Measurements from ENCODE around the gene RND3. TPM values are rescaled to one million over a fixed set of nuclear protein-coding genes. Genes with fewer than 3 reads are reported as not detected.

Gene RND3
- total and polyA plus RNA-seq, 5 experiments from 2014 or later: not detected

DNA sequence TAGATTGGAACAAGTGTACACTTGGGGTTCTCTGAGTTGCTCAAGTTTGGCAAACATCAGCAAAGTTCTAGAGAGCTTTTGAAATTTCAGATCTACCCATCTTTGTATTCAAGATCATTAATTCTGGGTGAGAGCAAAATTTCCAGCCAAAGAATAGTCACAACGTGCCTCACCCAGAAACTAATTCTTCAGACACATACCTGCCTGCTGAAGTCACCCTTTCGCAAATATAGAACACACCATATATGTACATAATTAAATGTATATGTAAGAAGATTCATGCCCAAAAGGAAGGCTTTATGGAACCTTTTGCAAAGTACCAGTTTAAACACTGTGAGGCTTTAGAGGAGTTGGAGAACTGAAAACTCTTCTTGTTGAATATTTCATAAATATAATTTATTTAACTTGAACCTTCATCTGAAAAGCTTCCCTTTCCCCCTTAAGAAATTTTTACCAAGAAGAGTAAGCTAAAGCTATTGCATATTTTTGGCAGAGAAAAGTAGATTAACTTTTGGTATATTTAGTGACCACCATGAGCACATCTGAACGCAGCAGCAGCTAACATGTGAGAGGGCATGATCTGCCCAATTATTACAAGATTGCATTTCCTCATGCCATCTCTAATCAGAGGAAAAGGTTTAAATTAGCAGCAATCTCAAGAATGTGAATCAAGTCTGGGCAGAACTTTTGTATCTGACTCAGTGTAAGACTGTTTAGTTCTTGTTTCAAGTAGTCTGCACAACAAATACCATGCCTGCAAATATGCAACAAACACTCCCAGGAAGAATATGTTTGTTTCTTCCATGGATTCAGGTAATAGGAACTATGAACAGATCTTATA, 8.2 kb downstream of the RND3 start:
- DNase-seq (no peak), ATAC-seq (no peak)
- H3K9me3 Mint-ChIP-seq: peaks cover 0 to under 1% (median 0%) of the 10 kb centered on the region in 9 donors
- H3K36me3 Mint-ChIP-seq: no peaks in the 10 kb centered on the region
- peaks cover 3 to 12% (median 8%) of the 10 kb centered on the region in 5 donors for H3K27me3 Mint-ChIP-seq
- no peak overlapping the region for H3K27ac Mint-ChIP-seq
- POLR2A ChIA-PET: no interaction called here
- no peak overlapping the region for H3K4me3 Mint-ChIP-seq
- no peaks in the 10 kb centered on the region for H3K4me1 Mint-ChIP-seq

- peaks cover 0 to 8% (median 5%) of the 10 kb centered on the region in 5 donors for H3K27me3 Mint-ChIP-seq
- H3K27ac Mint-ChIP-seq: no peak overlapping the region
- H3K4me3 Mint-ChIP-seq: no peak overlapping the region
- POLR2A ChIA-PET: no interaction called here
- DNase-seq: no peak
- ATAC-seq: no peak
- H3K9me3 Mint-ChIP-seq: peaks cover 0 to 5% (median 0%) of the 10 kb centered on the region in 9 donors
- H3K36me3 Mint-ChIP-seq: no peaks in the 10 kb centered on the region
- no peaks in the 10 kb centered on the region for H3K4me1 Mint-ChIP-seq
Observed at GRCh38 chr2:150478200-150478974, 9.1 kb downstream of the RND3 start.

DNA sequence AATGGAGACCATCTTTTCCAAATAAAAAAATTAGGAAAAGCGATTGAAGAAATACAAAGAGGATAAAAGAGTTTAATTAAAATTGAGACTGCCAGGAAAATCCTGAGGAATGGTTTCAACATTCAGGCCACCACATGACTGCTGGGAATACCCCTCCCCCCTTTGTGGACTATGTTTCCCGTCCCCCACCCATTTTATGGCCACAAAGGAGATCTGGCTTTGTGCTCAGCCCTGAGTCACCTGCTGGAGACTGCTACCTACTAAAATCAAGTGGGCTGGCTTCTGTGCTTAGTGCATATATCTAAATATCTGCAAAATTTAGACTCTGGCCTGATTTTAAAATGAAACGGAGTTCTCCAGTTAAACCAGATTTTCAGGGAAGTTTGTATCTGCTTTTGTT, 10.1 kb downstream of the RND3 start:
- peaks cover 0 to 8% (median 1%) of the 10 kb centered on the region in 5 donors for H3K27me3 Mint-ChIP-seq
- POLR2A ChIA-PET: no interaction called here
- H3K4me3 Mint-ChIP-seq: no peak overlapping the region
- no peaks in the 10 kb centered on the region for H3K36me3 Mint-ChIP-seq
- H3K27ac Mint-ChIP-seq: no peak overlapping the region
- no peak for DNase-seq
- peaks cover 0 to 5% (median 0%) of the 10 kb centered on the region in 9 donors for H3K9me3 Mint-ChIP-seq
- H3K4me1 Mint-ChIP-seq: no peaks in the 10 kb centered on the region
- no peak for ATAC-seq

DNA sequence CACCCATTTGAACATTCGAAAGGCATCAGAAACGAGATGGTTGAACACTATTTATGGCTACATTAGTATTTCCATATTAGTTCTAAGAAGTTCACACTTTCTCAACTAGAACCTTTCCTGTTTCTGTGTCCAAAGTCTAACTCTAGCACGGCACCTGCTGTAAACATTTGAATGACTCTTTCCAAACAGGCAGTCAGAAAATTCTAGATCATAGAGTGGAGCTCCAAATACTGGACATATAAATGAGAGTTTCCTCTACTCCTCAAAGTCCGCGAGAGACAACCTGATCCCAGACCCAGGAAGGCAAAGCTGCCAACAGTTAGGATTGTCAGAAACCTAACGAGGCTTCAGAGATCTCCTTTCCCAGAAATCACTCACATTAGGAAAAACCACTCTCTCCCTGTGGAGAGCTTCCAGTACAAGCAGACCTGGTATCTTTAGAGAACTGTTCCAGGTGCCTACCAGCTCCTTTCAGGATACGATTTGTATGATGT, 10.6 kb downstream of the RND3 start:
- POLR2A ChIA-PET: no interaction called here
- Mint-ChIP-seq H3K4me3 (no peak overlapping the region), H3K27ac (no peak overlapping the region), H3K36me3 (no peaks in the 10 kb centered on the region), H3K27me3 (peaks cover 0 to 8% (median 1%) of the 10 kb centered on the region in 5 donors), H3K4me1 (no peaks in the 10 kb centered on the region), H3K9me3 (peaks cover 0 to 5% (median 0%) of the 10 kb centered on the region in 9 donors)
- ATAC-seq (no peak), DNase-seq (no peak)

- POLR2A ChIA-PET: no interaction called here
- ATAC-seq (no peak), DNase-seq (no peak)
- Mint-ChIP-seq H3K4me3 (no peak overlapping the region), H3K9me3 (peaks cover 0 to 5% (median 0%) of the 10 kb centered on the region in 9 donors), H3K36me3 (no peaks in the 10 kb centered on the region), H3K4me1 (no peaks in the 10 kb centered on the region), H3K27ac (no peak overlapping the region), H3K27me3 (peaks cover 0 to 8% (median 1%) of the 10 kb centered on the region in 5 donors)
Observed at GRCh38 chr2:150476286-150476685, 11.2 kb downstream of the RND3 start.

- POLR2A ChIA-PET: no interaction called here
- no peak for DNase-seq
- Mint-ChIP-seq H3K9me3 (peaks cover 0 to 10% (median 0%) of the 10 kb centered on the region in 9 donors), H3K4me3 (no peak overlapping the region), H3K27me3 (peaks cover 0 to 8% (median 1%) of the 10 kb centered on the region in 5 donors), H3K4me1 (no peaks in the 10 kb centered on the region), H3K36me3 (no peaks in the 10 kb centered on the region), H3K27ac (no peak overlapping the region)
- ATAC-seq: no peak
Observed at GRCh38 chr2:150475479-150476250, 11.8 kb downstream of the RND3 start.

DNA sequence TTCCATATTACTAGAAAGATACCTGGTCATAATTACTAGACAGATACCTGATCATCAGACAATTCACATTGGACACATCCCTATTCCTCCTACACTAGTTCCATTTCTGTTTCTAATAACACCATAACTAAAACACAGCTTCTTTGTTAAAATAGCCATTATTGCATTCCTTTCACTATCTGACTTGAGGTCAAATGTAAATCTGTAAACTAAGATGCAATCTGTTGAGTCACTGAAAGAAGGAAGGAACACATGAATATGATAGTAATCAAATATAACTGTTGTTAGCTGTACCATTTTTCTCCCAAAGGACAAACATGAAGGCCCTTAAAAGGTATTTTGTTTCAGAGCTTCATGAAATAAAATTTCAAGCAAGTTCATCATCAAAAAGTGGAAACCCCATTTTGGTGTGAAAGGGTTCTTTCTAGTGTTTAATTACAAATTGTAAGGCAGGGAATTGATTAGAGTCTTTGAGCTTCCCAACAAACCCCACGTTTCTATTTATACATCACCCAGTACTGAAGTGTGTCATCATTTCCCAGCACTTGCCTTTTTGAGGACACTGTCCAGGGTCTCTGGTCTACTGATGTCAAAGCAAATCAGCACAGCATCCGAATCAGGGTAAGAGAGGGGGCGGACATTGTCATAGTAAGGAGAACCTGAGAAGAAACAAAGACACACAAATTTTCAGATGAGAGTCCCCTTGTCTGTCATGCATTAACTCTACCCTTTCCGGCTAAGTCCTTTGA, 13.0 kb downstream of the RND3 start:
- ATAC-seq: no peak
- H3K36me3 Mint-ChIP-seq: no peaks in the 10 kb centered on the region
- no peak for DNase-seq
- POLR2A ChIA-PET: no interaction called here
- no peak overlapping the region for H3K4me3 Mint-ChIP-seq
- H3K9me3 Mint-ChIP-seq: peaks cover 0 to 10% (median 0%) of the 10 kb centered on the region in 9 donors
- H3K27me3 Mint-ChIP-seq: peaks cover 0 to 8% (median 0%) of the 10 kb centered on the region in 5 donors
- H3K4me1 Mint-ChIP-seq: no peaks in the 10 kb centered on the region
- H3K27ac Mint-ChIP-seq: no peak overlapping the region

GRCh38 chr2:150473767-150474166, 13.7 kb downstream of the RND3 start:
- H3K9me3 Mint-ChIP-seq: peaks cover 0 to 10% (median 0%) of the 10 kb centered on the region in 9 donors
- ATAC-seq (no peak), DNase-seq (no peak)
- H3K36me3 Mint-ChIP-seq: no peaks in the 10 kb centered on the region
- H3K27me3 Mint-ChIP-seq: peaks cover 0 to 8% (median 0%) of the 10 kb centered on the region in 5 donors
- POLR2A ChIA-PET: no interaction called here
- no peak overlapping the region for H3K27ac Mint-ChIP-seq
- H3K4me3 Mint-ChIP-seq: peak overlapping the region in 1 of 10 donors; percentile 21
- no peaks in the 10 kb centered on the region for H3K4me1 Mint-ChIP-seq

- Mint-ChIP-seq H3K36me3 (no peaks in the 10 kb centered on the region), H3K9me3 (peaks cover 0 to 10% (median 0%) of the 10 kb centered on the region in 9 donors), H3K4me1 (no peaks in the 10 kb centered on the region), H3K27me3 (peaks cover 0 to 5% (median 0%) of the 10 kb centered on the region in 5 donors), H3K27ac (no peak overlapping the region), H3K4me3 (no peak overlapping the region)
- no peak for DNase-seq
- no peak for ATAC-seq
- POLR2A ChIA-PET: no interaction called here
Observed at GRCh38 chr2:150472511-150472899, 15.0 kb downstream of the RND3 start.

GRCh38 chr2:150471813-150472510, 15.5 kb downstream of the RND3 start:
- H3K27ac Mint-ChIP-seq: no peak overlapping the region
- no peaks in the 10 kb centered on the region for H3K4me1 Mint-ChIP-seq
- no peaks in the 10 kb centered on the region for H3K36me3 Mint-ChIP-seq
- peaks cover 0 to 10% (median 0%) of the 10 kb centered on the region in 9 donors for H3K9me3 Mint-ChIP-seq
- H3K4me3 Mint-ChIP-seq: no peak overlapping the region
- POLR2A ChIA-PET: no interaction called here
- peaks cover 0 to 1% (median 0%) of the 10 kb centered on the region in 5 donors for H3K27me3 Mint-ChIP-seq
- no peak for ATAC-seq
- no peak for DNase-seq

DNA sequence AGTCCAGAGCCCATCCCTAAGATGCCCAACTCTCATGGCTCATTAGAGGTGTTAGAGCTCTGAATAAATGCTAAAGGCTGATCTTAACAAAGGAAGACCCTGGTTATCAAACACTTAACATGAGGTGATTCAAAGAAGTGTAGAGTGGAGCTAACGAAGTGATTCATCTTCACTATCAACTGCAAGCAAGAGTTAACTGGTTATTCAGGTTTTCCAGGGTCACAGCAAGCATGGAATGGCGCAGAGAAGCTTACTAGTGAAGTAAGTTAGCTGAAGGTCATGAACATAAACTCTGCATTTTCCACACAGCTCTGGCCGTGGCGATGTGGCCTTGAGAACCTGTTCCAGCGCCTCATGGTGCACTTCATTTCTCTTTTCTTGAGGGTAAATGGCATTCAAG, 17.0 kb downstream of the RND3 start:
- ATAC-seq: no peak
- POLR2A ChIA-PET: no interaction called here
- H3K36me3 Mint-ChIP-seq: no peaks in the 10 kb centered on the region
- H3K27ac Mint-ChIP-seq: no peak overlapping the region
- H3K27me3 Mint-ChIP-seq: peaks cover 0 to 1% (median 0%) of the 10 kb centered on the region in 5 donors
- DNase-seq: no peak
- H3K9me3 Mint-ChIP-seq: peaks cover 0 to 10% (median 0%) of the 10 kb centered on the region in 9 donors
- no peaks in the 10 kb centered on the region for H3K4me1 Mint-ChIP-seq
- H3K4me3 Mint-ChIP-seq: no peak overlapping the region

Measured in naive thymus-derived CD8-positive, alpha-beta T cell (primary cell).